ENCODE data around the gene SPATS2.

Gene SPATS2

DNA sequence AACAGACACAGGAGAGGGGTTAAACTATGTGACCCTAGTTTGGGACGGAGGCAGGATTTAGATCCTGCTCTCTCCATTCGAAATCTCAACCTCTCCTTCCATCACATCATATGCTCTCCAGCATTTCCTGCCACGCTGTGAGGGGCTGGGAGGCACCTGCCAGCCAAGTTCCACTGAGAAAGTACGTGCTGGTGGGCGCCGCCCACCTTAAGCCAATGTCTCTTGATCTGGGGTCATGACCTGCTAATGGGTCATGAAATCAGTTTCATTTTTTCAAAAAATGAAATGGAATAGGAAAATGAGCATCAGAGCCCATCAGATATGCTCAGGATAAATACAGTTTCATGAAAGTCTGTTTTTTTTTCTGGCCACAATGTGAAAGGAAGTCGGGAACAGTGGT is 193.4 kb downstream of the SPATS2 start:
- DNase-seq: no peak

DNA sequence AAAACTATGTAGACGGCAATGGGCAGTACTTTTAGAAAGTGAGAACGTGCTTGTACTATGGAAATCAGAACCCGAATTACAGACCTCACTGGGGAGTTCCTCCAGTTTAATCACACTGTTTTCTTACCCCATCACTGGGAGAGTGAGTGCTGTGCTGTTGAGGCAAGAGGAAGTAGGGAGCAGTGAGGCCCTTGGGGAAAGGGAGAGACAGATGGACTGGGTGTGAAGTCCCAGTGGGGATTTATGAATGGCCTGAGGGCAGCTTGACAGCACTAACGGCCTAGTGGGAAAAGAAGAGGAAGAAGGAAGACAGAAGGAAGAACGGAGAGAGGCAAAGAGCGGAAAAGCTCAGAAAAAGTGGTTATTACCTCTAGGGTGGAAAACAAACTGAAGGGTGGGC is 195.0 kb downstream of the SPATS2 start:
- peak; percentile 78 for DNase-seq

DNA sequence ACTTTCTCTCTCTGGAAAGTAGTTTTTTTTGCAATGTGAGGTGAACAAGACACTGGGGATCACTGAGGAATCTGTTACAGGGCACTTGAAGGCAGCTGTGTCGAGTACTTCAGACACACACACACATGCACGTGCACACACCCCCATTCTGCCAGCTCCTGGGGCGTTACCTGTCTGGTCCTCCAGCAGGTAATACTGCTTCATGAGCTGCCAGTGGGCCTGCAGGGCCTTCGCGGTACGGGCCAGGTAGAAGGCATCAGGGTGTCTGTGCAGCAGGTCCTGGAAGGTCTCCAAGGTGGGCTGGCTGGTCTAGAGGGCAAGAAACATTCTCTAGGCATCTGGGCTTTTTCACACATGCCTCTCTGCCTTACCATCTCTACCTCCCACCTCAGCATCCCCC is 195.6 kb downstream of the SPATS2 start:
- no peak for DNase-seq

DNA sequence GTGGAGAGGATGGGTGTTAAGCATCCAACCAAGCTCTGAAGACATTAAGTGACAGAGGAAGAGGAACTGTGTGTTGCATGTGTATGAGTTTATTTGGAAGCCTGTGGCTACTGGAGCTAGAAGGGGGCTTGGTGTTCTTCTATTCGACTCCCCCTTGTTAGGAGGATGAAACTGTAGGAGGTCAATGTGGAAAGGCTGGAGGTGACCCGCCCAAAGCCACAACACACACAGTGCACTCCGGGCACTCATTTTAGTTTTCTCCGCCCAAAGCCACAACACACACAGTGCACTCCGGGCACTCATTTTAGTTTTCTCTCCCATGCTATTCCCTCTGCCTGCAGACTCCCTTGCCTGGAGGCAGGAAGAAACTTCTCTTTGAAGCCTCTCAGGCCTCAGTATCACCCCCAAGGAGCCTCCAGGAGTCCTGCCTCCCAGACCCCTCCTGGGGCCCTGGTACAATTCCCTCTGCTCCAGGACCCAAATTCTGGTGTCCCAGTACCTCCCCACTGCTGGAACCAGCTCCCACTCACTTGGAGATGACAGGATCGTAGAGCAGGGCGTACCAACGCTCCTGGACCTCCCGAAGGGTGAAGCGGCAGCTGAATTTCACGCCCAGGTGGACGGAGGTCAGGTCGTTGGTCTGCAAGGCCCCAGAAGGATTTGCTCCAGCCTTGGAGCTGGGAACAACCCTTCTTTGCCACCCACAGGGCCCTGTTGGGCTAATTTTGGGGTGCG is 196.9 kb downstream of the SPATS2 start:
- DNase-seq: no peak

DNA sequence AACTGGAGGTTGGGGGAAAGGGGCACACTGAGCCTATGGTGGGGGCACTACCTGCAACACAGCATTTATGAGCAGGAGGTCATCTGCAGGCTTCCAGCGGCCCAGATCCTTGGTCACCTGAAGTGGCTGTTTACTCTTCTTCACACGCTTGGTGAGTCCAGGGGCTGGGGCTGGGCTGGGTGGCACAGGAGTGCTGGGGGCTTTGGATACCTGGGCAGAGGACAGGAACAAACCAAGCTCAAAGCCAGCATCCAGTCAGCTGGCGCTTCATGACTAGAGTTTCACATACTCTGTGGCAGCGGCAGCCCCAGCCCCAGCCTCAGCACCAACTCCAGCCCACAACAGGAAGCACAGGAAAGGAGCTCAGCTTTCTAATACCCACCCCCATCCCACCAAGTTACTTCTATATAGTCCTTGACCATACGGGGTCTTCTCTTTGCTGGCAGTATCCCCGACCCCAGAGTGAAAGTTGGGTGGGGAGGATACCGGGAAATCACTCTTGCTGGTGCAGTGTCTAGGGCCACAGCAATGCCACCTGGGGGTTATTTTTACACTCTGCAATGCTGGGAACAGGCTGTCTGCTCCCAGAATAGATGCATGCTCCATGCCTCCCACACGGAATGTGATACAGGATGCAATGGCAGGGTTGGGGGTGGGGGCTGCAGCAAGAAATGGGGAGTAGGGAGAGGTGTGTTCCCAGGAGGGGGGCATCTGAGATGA is 197.6 kb downstream of the SPATS2 start:
- no peak for DNase-seq

DNA sequence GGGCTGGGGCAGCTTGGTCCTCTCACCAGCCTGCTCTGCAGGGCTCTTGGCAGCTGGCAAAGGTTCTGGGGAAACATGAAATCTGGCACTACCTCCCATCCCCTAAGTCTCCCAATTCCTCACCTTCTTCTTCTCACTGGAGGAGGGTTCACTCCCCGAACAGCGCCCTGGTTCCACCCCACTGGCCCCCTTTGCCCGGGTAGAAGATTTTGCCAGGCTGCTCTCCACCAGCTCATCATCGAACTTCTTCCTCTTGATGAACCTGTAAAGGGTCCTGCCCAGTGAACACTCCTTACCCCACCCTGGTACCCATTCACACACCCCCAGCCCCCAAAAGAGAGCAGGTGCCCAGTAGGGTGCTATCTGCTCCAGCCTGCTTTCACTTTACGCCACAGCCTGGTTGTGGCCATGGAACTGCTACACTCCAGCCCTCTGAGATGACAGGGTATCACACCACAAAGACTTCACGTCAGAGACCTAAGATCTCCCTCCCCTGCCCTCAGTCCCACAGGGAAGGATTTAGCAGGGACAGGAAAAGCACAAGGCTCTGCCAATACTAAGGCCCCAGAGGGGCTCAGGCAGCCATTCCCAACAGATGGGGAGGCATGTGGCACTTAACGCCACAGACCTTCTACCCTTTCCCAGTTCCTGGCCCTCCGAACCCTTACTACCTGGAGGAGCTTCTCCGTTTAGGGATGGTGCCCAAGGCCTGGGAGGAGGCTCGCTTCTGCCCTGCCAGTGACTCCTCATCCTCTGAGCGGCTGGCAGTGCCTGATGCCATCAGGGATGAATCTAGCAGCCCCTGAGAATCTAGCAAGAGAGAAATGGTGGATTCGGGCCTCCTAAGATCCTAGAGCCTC is 198.4 kb downstream of the SPATS2 start:
- DNase-seq: no peak

DNA sequence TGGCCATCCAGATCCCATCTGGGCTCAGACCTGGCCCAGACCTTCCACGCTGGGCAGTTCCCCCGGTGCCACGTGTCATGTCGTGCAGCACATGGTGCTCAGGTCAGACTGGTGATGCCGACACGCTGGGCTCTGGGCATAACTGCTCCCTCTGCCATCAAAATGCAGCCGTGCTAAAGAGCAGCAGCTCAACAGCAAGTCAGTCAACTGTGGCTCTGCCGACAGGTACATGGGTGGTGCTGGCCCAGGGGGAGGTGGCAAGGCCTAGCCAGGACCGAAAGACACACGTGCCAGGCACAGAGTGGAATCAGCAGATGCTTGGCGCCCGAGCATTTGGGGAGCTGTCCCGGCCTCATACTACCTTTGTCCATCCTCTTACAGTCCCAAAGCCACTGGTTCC is 199.1 kb downstream of the SPATS2 start:
- no peak for DNase-seq

DNA sequence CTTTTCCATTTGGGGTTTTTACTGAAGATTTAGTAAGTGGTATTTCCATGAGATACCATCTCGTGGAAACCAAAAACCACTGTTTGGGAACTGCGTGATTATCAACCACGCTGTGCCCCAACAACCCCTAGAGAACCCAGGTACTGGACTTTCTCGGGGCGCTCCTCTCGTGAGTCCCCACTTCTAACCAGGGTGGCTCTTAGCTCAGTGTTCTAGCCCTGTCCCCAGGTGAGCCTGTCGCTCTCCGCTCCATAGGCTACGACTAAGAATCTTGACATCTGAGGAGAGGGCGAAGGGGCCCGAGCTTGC is 200.0 kb downstream of the SPATS2 start:
- no peak for DNase-seq

DNA sequence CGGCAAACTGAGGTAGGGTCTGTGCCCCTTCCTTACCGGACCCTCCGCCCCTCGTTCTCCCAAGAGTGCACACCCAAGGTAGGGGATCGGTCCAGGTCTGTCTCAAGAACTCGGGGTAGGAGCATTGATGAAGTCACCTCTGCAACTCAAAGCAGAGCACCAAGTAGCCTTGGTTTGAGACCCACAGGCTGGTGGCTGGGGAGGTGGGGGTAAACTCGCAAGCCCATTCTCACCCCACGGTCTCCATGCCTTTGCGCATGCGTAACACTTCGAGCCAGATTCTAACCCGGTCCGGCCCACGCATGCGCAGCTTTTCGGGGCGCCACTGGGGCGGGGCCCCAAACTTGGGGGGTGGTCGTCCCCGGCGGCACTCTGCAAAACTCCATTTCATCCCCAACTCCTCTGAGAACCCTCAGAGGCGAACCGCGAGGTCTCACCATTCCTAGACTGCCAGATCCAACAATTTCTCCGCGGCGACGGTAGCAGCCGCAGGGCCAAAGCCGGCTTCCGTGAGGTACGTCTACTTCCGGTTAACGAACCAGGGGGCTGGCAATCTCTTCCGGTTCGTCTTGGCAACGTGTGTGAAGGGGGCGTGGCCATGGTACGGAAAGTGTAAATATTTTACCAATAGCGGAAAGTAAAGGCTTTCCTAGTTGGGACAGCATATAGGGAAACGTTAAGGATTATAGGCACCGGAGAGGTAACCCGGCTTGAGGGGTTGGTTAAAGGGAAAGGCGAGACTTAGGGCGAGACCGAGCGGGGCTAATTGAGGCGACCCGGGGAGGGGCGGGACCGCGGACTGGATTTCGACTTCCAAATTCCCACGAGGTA is 200.6 kb downstream of the SPATS2 start, which contains the start of gene MCRS1:
TSS of gene MCRS1 (minus strand) at position 532 of the 831 bp plus-strand sequence. CDS start 1,411 bp downstream, outside the sequence.
- peak; percentile 96 for DNase-seq

DNA sequence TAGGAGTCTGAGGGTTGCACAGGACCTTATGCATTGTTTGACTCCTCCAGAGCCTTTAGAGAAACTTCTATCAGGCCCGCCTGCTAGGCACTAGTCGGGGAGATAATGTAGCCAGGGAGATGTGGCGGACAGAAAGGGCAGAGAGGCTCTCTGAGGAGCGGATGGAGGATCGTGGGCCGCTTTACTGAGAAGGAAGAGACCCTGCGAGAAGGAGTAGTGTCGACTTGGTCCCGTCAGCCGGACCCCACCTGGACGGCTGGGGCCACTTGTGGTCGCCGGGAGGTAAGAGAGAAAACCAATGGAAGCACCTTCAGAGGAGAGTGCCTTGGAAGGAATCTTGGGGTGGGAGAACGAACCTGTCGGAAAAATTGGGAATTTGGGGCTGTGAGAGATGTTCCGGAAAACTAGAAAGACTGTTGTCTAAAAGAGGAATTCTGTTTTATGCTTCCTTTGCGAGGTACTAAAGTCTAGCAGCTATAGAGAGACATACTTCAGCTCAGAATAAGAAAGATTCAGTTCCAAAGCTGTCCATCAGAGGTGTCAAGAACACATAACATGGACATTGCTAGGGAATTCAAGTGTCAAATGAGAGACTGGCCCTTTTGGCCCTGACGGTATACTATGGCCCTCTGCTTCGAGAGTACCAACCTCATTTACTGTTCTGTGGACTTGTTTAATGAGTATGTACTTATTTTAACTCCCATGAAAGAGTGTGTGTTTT is 201.3 kb downstream of the SPATS2 start:
- peak; percentile 40 for DNase-seq
